ENCODE measurements around the gene C2CD5.

DNA sequence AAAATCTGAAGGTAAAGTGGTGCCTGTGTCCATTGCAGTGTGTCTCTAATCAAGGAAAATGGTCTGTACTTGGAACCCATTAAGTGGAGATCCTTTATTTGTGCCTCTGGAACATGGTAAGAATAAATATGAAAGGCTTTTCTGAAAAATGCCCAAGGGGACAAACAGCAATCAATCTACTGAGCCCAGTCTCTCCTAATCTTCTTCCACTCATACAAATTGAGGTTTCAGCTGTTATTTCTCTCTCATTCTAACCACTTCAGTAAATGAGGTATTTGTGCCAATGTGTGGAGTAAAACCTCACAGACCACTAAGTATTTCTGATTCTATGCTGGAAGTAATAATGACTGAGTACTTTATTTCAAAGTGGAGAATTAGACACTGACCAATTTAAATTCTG lies 127.5 kb downstream of the C2CD5 start:
- TF ChIP-seq, protein P1, sequence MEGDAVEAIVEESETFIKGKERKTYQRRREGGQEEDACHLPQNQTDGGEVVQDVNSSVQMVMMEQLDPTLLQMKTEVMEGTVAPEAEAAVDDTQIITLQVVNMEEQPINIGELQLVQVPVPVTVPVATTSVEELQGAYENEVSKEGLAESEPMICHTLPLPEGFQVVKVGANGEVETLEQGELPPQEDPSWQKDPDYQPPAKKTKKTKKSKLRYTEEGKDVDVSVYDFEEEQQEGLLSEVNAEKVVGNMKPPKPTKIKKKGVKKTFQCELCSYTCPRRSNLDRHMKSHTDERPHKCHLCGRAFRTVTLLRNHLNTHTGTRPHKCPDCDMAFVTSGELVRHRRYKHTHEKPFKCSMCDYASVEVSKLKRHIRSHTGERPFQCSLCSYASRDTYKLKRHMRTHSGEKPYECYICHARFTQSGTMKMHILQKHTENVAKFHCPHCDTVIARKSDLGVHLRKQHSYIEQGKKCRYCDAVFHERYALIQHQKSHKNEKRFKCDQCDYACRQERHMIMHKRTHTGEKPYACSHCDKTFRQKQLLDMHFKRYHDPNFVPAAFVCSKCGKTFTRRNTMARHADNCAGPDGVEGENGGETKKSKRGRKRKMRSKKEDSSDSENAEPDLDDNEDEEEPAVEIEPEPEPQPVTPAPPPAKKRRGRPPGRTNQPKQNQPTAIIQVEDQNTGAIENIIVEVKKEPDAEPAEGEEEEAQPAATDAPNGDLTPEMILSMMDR (IDR thresholded peaks at IDR 0.05; ENCODE audit: low read depth, low read length), result no peak
- TF ChIP-seq EZH2phosphoT487 (IDR thresholded peaks at IDR 0.05; ENCODE audit: low read depth), result no peak

Data from OCI-LY3 (cell line).